Fibroblast of lung (primary cell): ENCODE results near the gene RFC5.

ENCODE experiments used
- CTCF ChIP-seq, 2 donors: IDR thresholded peaks in 1 of 2; conservative IDR thresholded peaks in 1 of 2; 1 replicate in 1 of 2; 2 replicates in 1 of 2; pipeline ENCODE4 v1.5.1; 2011 to 2012; ENCODE audit warnings: low read length in 2 of 2, control low read depth in 1 of 2, inconsistent platforms in 1 of 2, low read depth in 1 of 2, mild to moderate bottlenecking in 1 of 2
- EZH2 ChIP-seq: IDR thresholded peaks from 2 replicates; pipeline ENCODE4 v1.5.1; 2012; ENCODE audit warnings: low read length, control low read depth, mild to moderate bottlenecking; ENCODE audit errors: missing control alignments

DNA sequence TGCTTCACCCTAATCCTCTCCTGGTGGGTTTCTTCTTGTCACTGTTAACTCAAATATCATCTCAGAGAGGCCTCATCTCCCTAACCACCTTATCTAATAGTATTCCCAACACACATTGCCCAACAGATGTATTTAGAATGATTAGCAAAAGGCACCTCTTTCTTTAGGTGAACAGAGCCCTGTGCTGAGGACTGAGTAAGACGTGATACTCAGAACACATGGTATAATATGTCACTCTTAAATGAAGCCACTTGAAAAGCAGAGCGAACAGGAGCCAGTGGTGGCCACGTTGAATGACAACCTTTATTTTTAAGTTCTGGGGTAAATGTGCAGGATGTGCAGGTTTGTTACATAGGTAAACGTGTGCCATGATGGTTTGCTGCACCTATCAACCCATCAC lies 46.2 kb upstream of the RFC5 start:
- TF ChIP-seq CTCF (conservative IDR thresholded peaks at IDR 0.05 in 1 of 2, IDR thresholded peaks at IDR 0.05 in 1 of 2; ENCODE audit: low read depth in 1 of 2, low read length in 2 of 2) (no peak), EZH2 (no peak)
